Testis (tissue), 2 donors: Measurements from ENCODE around the gene AKAP8.

ENCODE experiments used
- POLR2A ChIP-seq: fragments of 450-650 bp; IDR thresholded peaks from one replicate; pipeline ENCODE4 v1.6.1; 2017; ENCODE audit warnings: antibody characterized with exemption, mild to moderate bottlenecking, moderate library complexity
- TF ChIP-seq, protein P1 (sequence below), 3 experiments: fragments of 450-650 bp in 2 of 3; fragments of 200-600 bp in 1 of 3; sonication (generic) in 1 of 3; IDR thresholded peaks; one replicate each; pipeline ENCODE4 v1.5.1; 2016 to 2019; ENCODE audit warnings: antibody characterized with exemption in 3 of 3, mild to moderate bottlenecking in 2 of 3, moderate library complexity in 1 of 3

DNA sequence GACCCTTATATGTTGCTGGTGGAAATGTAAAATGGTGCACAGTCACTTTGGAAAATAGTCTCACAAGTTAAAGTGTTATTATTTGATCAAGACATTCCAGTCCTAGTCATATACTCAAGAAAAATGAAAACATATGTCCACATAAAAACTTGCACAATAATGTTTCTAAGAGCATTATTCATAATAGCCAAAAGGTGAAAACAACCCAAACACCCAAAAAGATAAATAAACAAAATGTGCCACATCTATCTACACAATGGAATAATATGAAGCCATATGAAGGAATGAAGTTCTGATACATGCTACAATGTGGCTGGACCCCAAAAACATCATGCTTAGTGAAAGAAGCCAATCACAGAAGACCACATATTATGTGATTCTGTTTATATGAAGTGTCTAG, 14.4 kb upstream of the AKAP8 start:
- TF ChIP-seq, protein P1, sequence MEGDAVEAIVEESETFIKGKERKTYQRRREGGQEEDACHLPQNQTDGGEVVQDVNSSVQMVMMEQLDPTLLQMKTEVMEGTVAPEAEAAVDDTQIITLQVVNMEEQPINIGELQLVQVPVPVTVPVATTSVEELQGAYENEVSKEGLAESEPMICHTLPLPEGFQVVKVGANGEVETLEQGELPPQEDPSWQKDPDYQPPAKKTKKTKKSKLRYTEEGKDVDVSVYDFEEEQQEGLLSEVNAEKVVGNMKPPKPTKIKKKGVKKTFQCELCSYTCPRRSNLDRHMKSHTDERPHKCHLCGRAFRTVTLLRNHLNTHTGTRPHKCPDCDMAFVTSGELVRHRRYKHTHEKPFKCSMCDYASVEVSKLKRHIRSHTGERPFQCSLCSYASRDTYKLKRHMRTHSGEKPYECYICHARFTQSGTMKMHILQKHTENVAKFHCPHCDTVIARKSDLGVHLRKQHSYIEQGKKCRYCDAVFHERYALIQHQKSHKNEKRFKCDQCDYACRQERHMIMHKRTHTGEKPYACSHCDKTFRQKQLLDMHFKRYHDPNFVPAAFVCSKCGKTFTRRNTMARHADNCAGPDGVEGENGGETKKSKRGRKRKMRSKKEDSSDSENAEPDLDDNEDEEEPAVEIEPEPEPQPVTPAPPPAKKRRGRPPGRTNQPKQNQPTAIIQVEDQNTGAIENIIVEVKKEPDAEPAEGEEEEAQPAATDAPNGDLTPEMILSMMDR (IDR thresholded peaks at IDR 0.05), result no peak
- no peak for TF ChIP-seq POLR2A
